GM18502 (cell line): Measurements from ENCODE around the gene ARHGAP6.

ENCODE experiments used
- ATAC-seq: cut with Tn5 transposase; IDR thresholded peaks from one replicate; pipeline ENCODE4 v1.9.1; 2021; ENCODE audit warnings: mild to moderate bottlenecking; ENCODE audit not compliant: unreplicated experiment, poor library complexity

Gene ARHGAP6

DNA sequence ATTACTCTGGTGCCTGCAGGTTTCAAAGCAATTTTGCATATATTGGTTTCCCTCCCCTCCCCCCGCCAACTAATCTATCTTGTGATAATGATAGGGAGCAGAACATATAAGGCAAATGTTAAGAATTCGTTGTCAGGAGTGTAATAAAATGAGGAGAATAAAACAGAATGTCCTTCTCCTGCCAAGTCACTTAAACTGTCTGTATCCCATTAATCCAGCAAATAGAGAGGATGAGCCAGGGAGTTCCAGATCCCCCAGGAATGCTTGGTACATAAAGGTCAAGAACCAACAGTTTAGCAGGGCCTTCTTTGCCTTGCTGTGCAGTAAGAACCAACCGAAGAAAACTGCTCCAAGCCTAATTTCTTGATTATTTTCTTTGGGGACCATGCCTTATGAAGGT is 231.1 kb downstream of the ARHGAP6 start:
- no peak for ATAC-seq

GRCh38 chrX:11431786-11432185 is 233.9 kb downstream of the ARHGAP6 start:
- ATAC-seq: no peak

DNA sequence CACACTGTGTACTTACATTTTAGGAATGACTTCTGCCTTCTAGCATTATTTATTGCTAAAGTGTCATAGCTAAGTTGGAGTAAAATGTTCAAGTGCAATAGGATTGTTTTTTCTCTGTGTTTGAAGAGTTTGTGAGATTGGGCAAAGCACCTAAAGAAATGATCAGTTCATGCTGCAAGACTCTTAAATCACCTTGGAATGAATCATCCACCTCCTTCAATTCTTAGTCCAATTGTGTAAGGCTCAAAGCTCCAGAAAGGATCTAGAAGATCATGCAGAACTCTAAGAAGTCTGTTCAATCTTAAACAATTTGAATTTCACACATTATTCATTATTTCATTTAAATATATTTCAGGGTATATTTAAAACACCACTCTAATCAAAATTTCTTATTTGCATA is 235.4 kb downstream of the ARHGAP6 start:
- ATAC-seq: no peak

- no peak for ATAC-seq
These were observed 236.1 kb downstream of the ARHGAP6 start for GRCh38 chrX:11429538-11430085.

GRCh38 chrX:11427453-11428071 is 238.2 kb downstream of the ARHGAP6 start:
- peak; percentile 41 for ATAC-seq

GRCh38 chrX:11426712-11427452 is 238.8 kb downstream of the ARHGAP6 start:
- ATAC-seq: no peak

GRCh38 chrX:11424903-11425674 is 240.6 kb downstream of the ARHGAP6 start:
- no peak for ATAC-seq

- no peak for ATAC-seq
These were observed 241.8 kb downstream of the ARHGAP6 start for GRCh38 chrX:11423949-11424348.

GRCh38 chrX:11423362-11423818 is 242.3 kb downstream of the ARHGAP6 start:
- peak; percentile 84 for ATAC-seq

GRCh38 chrX:11422525-11422857 is 243.2 kb downstream of the ARHGAP6 start:
- ATAC-seq: no peak

- ATAC-seq: no peak
These were observed 243.8 kb downstream of the ARHGAP6 start for GRCh38 chrX:11421805-11422524.

- ATAC-seq: no peak
These were observed 244.9 kb downstream of the ARHGAP6 start for GRCh38 chrX:11420851-11421250.

DNA sequence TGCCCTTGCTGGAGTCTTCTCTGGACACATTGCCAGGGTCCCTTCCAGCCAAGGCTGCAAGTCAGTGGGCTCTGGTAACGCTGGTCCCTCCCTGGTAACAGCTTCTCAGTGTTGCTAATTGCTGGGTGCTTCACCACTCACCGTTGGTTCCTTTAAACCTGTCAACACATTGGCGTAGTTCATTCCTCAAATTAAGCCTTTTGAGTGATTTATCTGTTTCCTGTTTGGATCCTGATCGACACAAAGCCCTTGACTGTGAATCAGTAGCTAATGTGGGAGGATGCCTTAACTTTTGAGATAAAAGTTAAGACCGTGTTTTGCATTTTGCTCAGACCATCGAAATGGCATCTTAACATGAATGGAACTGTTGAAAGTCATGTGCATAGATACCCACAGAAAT is 246.6 kb downstream of the ARHGAP6 start:
- ATAC-seq: no peak

- no peak for ATAC-seq
These were observed 249.1 kb downstream of the ARHGAP6 start for GRCh38 chrX:11416600-11416999.

DNA sequence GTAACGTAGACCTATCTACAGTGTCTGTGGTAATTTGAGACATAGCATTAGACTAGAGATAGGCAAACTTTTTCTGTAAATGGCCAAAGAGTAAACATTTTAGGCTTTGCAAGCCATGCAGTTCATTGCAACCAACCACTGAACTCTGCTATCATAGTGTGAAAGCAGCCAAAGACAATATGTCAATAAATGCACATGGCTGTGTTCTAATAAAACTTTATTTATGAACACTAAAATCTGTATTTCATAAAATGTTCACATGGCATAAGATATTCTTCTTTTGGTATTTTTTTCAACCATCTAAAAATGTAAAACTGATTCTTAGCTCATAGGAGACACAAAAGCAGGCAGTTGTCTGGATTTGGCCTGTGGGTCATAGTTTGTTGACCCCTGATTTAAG is 251.6 kb downstream of the ARHGAP6 start:
- ATAC-seq: no peak

DNA sequence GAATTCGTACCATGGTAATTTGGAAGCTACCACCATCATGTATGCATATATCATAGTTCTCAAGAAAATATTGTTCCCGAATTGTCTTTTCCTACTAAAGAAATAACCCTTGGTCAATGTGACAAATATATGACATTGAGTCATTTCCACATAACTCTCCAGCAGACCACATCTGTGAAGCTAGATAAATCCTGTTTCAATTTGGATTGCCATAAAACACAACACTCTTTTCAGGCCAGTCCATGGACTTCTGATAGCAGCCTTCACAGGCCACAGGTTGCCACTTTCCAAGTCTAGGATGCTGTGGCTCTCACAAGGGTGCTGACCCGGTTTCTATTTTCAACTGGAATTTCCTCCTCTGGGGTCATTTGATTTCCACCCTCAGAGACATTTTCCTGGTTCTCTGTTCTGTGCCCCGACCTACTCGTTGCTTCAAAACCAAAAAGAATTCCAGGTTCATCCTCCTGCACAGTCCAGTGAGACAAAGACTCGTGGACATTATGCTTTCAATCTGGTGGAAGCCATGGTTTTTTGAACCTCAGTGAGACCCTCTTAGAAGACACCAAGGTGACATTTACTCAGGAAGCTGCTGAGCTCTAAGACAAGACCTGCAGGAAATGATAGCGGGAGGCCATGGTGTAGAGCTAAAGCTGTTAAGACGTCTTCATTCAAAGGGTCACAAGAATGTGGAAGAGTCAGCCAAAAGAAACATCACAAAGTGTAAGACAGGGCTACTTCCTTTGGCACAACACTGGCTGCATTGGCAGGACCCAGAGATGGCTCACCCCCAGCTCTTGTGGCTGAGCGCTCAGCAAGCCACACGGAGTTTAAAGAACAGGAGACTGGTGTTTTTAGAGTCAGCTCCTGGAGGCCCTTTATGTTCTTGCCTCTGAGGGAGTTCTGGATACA is 252.8 kb downstream of the ARHGAP6 start:
- no peak for ATAC-seq

DNA sequence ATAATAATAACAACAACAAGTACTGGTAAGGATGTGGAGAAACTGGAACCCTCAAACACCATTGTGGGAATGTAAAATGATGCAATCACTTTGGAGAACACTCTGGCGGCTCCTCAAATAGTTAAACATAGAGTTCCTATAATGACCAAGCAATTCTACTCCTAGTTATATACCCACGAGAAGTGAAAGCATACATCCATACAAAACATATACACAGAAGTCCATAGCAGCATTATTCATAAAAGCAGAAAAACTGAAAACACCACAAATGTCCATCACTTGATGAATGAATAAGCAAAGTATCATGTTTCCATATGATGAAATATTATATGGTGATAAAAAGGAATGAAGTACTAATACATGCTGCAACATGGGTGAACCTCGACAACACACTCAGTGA is 255.8 kb downstream of the ARHGAP6 start:
- no peak for ATAC-seq

- no peak for ATAC-seq
These were observed 256.9 kb downstream of the ARHGAP6 start for GRCh38 chrX:11408783-11409182.

GRCh38 chrX:11408109-11408405 is 257.7 kb downstream of the ARHGAP6 start:
- ATAC-seq: no peak
